ENCODE measurements around the gene CRAMP1.

CRAMP1 gene

GRCh38 chr16:1651974-1652312 is 39.8 kb downstream of the CRAMP1 start:
- no peaks in the 10 kb centered on the region for H4K20me1 ChIP-seq
- no peaks in the 10 kb centered on the region for H3K9me3 ChIP-seq
- H3K27ac ChIP-seq = peak overlapping the region; percentile 98
- H3K36me3 ChIP-seq = peaks cover 62% of the 10 kb centered on the region
- no peak for TF ChIP-seq Cebpa-rat (IDR thresholded peaks at IDR 0.05)
- no peak overlapping the region for H3K4me2 ChIP-seq
- H3K27me3 ChIP-seq = no peaks in the 10 kb centered on the region
- no peak overlapping the region for H3K9ac ChIP-seq
- peaks cover 48% of the 10 kb centered on the region for H3K4me1 ChIP-seq
- no peak overlapping the region for H3K4me3 ChIP-seq

GRCh38 chr16:1653023-1653422 is 40.9 kb downstream of the CRAMP1 start:
- 0 out of 2 replicates have a peak overlapping the region, but pooled peaks have one; percentile 38 for H3K27ac ChIP-seq
- peaks cover 72% of the 10 kb centered on the region for H3K36me3 ChIP-seq
- no peak for TF ChIP-seq Cebpa-rat (IDR thresholded peaks at IDR 0.05)
- H3K27me3 ChIP-seq = no peaks in the 10 kb centered on the region
- H3K4me3 ChIP-seq = no peak overlapping the region
- H3K4me1 ChIP-seq = peaks cover 37% of the 10 kb centered on the region
- no peak overlapping the region for H3K9ac ChIP-seq
- no peaks in the 10 kb centered on the region for H3K9me3 ChIP-seq
- H3K4me2 ChIP-seq = no peak overlapping the region
- H4K20me1 ChIP-seq = no peaks in the 10 kb centered on the region

- TF ChIP-seq Cebpa-rat (IDR thresholded peaks at IDR 0.05) = no peak
- Histone ChIP-seq H3K4me1 (peaks cover 21% of the 10 kb centered on the region), H3K9ac (peak overlapping the region; percentile 69), H3K4me2 (peak overlapping the region; percentile 71), H3K36me3 (peaks cover 89% of the 10 kb centered on the region), H3K4me3 (no peak overlapping the region), H3K9me3 (no peaks in the 10 kb centered on the region), H4K20me1 (no peaks in the 10 kb centered on the region), H3K27me3 (no peaks in the 10 kb centered on the region), H3K27ac (peak overlapping the region; percentile 66)
Measured at GRCh38 chr16:1654505-1655268, 42.5 kb downstream of the CRAMP1 start.

- H3K4me1 ChIP-seq = peaks cover 15% of the 10 kb centered on the region
- H3K4me2 ChIP-seq = peak overlapping the region; percentile 71
- TF ChIP-seq Cebpa-rat (IDR thresholded peaks at IDR 0.05) = no peak
- H4K20me1 ChIP-seq = no peaks in the 10 kb centered on the region
- H3K36me3 ChIP-seq = peaks cover 96% of the 10 kb centered on the region
- H3K27me3 ChIP-seq = no peaks in the 10 kb centered on the region
- H3K9ac ChIP-seq = peak overlapping the region; percentile 69; the same call in 1 of the 2 replicates
- peak overlapping the region; percentile 66; the same call in 1 of the 2 replicates for H3K27ac ChIP-seq
- H3K9me3 ChIP-seq = no peaks in the 10 kb centered on the region
- no peak overlapping the region for H3K4me3 ChIP-seq
Measured at GRCh38 chr16:1655269-1655807, 43.2 kb downstream of the CRAMP1 start.

GRCh38 chr16:1655909-1656807 is 44.0 kb downstream of the CRAMP1 start:
- Histone ChIP-seq H3K27ac (peak overlapping the region; percentile 66), H3K4me2 (no peak overlapping the region), H3K27me3 (no peaks in the 10 kb centered on the region), H3K36me3 (peaks cover 96% of the 10 kb centered on the region), H3K4me3 (no peak overlapping the region), H3K4me1 (peaks cover 15% of the 10 kb centered on the region), H4K20me1 (no peaks in the 10 kb centered on the region), H3K9ac (no peak overlapping the region), H3K9me3 (no peaks in the 10 kb centered on the region)
- TF ChIP-seq Cebpa-rat (IDR thresholded peaks at IDR 0.05) = no peak

- H3K4me3 ChIP-seq = no peak overlapping the region
- peaks cover 93% of the 10 kb centered on the region for H3K36me3 ChIP-seq
- peak overlapping the region; percentile 51 for H3K27ac ChIP-seq
- no peak overlapping the region for H3K4me2 ChIP-seq
- H4K20me1 ChIP-seq = no peaks in the 10 kb centered on the region
- no peaks in the 10 kb centered on the region for H3K27me3 ChIP-seq
- peaks cover 15% of the 10 kb centered on the region for H3K4me1 ChIP-seq
- H3K9me3 ChIP-seq = no peaks in the 10 kb centered on the region
- no peak for TF ChIP-seq Cebpa-rat (IDR thresholded peaks at IDR 0.05)
- H3K9ac ChIP-seq = no peak overlapping the region
Measured at GRCh38 chr16:1656808-1657617, 44.9 kb downstream of the CRAMP1 start.

- H3K27ac ChIP-seq = no peak overlapping the region
- H3K4me1 ChIP-seq = peaks cover 15% of the 10 kb centered on the region
- no peaks in the 10 kb centered on the region for H4K20me1 ChIP-seq
- peaks cover 93% of the 10 kb centered on the region for H3K36me3 ChIP-seq
- no peak for TF ChIP-seq Cebpa-rat (IDR thresholded peaks at IDR 0.05)
- no peaks in the 10 kb centered on the region for H3K9me3 ChIP-seq
- H3K27me3 ChIP-seq = no peaks in the 10 kb centered on the region
- H3K4me3 ChIP-seq = no peak overlapping the region
- H3K9ac ChIP-seq = no peak overlapping the region
- no peak overlapping the region for H3K4me2 ChIP-seq
Measured at GRCh38 chr16:1657841-1658240, 45.7 kb downstream of the CRAMP1 start.

- no peak for TF ChIP-seq Cebpa-rat (IDR thresholded peaks at IDR 0.05)
- H3K27me3 ChIP-seq = no peaks in the 10 kb centered on the region
- H3K4me3 ChIP-seq = no peak overlapping the region
- peaks cover 96% of the 10 kb centered on the region for H3K36me3 ChIP-seq
- H3K4me2 ChIP-seq = no peak overlapping the region
- peak overlapping the region; percentile 29; the same call in 1 of the 2 replicates for H3K9ac ChIP-seq
- H3K9me3 ChIP-seq = no peaks in the 10 kb centered on the region
- peak overlapping the region; percentile 27; the same call in 1 of the 2 replicates for H3K27ac ChIP-seq
- no peaks in the 10 kb centered on the region for H4K20me1 ChIP-seq
- peaks cover 15% of the 10 kb centered on the region for H3K4me1 ChIP-seq
Measured at GRCh38 chr16:1659031-1659430, 46.9 kb downstream of the CRAMP1 start.

- H4K20me1 ChIP-seq = no peaks in the 10 kb centered on the region
- no peak for TF ChIP-seq Cebpa-rat (IDR thresholded peaks at IDR 0.05)
Measured at GRCh38 chr16:1661826-1662225, 49.7 kb downstream of the CRAMP1 start.

More at GRCh38 chr16:1661826-1662225, 49.7 kb downstream of the CRAMP1 start:
- H3K36me3 ChIP-seq = peaks cover 96% of the 10 kb centered on the region
- no peaks in the 10 kb centered on the region for H3K4me1 ChIP-seq
- H3K27ac ChIP-seq = no peak overlapping the region
- H3K9ac ChIP-seq = no peak overlapping the region
- H3K4me3 ChIP-seq = no peak overlapping the region
- no peaks in the 10 kb centered on the region for H3K9me3 ChIP-seq
- no peak overlapping the region for H3K4me2 ChIP-seq
- H3K27me3 ChIP-seq = no peaks in the 10 kb centered on the region

Data from BLaER1 (cell line).